Measurements from ENCODE around the gene GRAMD1C. TPM values are rescaled to one million over a fixed set of nuclear protein-coding genes. Genes with fewer than 3 reads are reported as not detected.

Gene GRAMD1C
- 1 to 10 TPM; 1.6 to 5.1 TPM for total RNA-seq
- polyA plus RNA-seq (2013, experiment 1 of 2) = 2.7 TPM
- polyA plus RNA-seq (2013, experiment 2 of 2) = 3.5 TPM
- long read RNA-seq, experiment 1, partial matches to known transcripts = 0 of 1 reads
- long read RNA-seq, experiment 1, other reads (novel, unspliced or antisense) = 1 of 1 reads
- long read RNA-seq, experiment 2, full-length matches to known transcripts = 7 of 12 reads
- long read RNA-seq, experiment 2, partial matches to known transcripts = 0 of 12 reads
- long read RNA-seq, experiment 2, other reads (novel, unspliced or antisense) = 5 of 12 reads
- long read RNA-seq, experiment 3, full-length matches to known transcripts = 1 of 3 reads
- long read RNA-seq, experiment 3, partial matches to known transcripts = 0 of 3 reads
- long read RNA-seq, experiment 3, other reads (novel, unspliced or antisense) = 2 of 3 reads
- long read RNA-seq, experiment 4, partial matches to known transcripts = 3 of 3 reads
- long read RNA-seq, experiment 4, other reads (novel, unspliced or antisense) = 0 of 3 reads

- H3K4me3 Mint-ChIP-seq = peak within 1 kb of the TSS; percentile 68
- Histone ChIP-seq H3K4me3 (ENCODE audit: low read length) (peak within 1 kb of the TSS; percentile 81), H3K4me1 (ENCODE audit: control insufficient read depth, insufficient read depth, low read length) (no peaks in the 10 kb centered on the region), H3K9me3 (ENCODE audit: control insufficient read depth, low read length) (no peaks in the 10 kb centered on the region), H3K27ac (ENCODE audit: low read depth, low read length) (no peak within 1 kb of the TSS), H3K9ac (ENCODE audit: extremely low read depth, low read length, poor library complexity, severe bottlenecking) (peak within 1 kb of the TSS; percentile 58), H3K27me3 (ENCODE audit: control insufficient read depth, insufficient read depth, low read length, poor library complexity, severe bottlenecking) (no peaks in the 10 kb centered on the region), H3K36me3 (ENCODE audit: control insufficient read depth, insufficient read depth, low read length) (no peaks in the 10 kb centered on the region)
- peak; percentile 95 for DNase-seq
- H3K27me3 Mint-ChIP-seq (ENCODE audit: insufficient read depth) = peaks cover 11% of the 10 kb centered on the region
- H3K27ac Mint-ChIP-seq = peak within 1 kb of the TSS; percentile 50
- H3K4me1 Mint-ChIP-seq = peaks cover 8% of the 10 kb centered on the region
- TF ChIP-seq CTCF (conservative IDR thresholded peaks at IDR 0.05) = peak; percentile 92
- H3K9me3 Mint-ChIP-seq = no peaks in the 10 kb centered on the region
- 0 to 1% methylated on average over 16 to 48 of the region's 48 CpGs for WGBS, 2 experiments (ENCODE audit: insufficient coverage in 1 of 2, insufficient read length in 1 of 2)
- no peaks in the 10 kb centered on the region for H3K36me3 Mint-ChIP-seq (ENCODE audit: low read depth)
Measured at GRCh38 chr3:113838631-113839209, at the start of gene GRAMD1C. TSS of gene GRAMD1C (plus strand) at chr3:113838788. CDS start at chr3:113838910, 122 bp downstream.

GRCh38 chr3:113791381-113791780 lies 47.2 kb upstream of the GRAMD1C start:
- Histone ChIP-seq H3K4me3 (ENCODE audit: low read length) (no peak overlapping the region), H3K9ac (ENCODE audit: extremely low read depth, low read length, poor library complexity, severe bottlenecking) (no peak overlapping the region), H3K27me3 (ENCODE audit: control insufficient read depth, insufficient read depth, low read length, poor library complexity, severe bottlenecking) (no peaks in the 10 kb centered on the region), H3K27ac (ENCODE audit: low read depth, low read length) (no peak overlapping the region), H3K9me3 (ENCODE audit: control insufficient read depth, low read length) (no peaks in the 10 kb centered on the region), H3K4me1 (ENCODE audit: control insufficient read depth, insufficient read depth, low read length) (no peaks in the 10 kb centered on the region), H3K36me3 (ENCODE audit: control insufficient read depth, insufficient read depth, low read length) (peaks cover 9% of the 10 kb centered on the region)
- H3K27me3 Mint-ChIP-seq (ENCODE audit: insufficient read depth) = no peaks in the 10 kb centered on the region
- no peak for DNase-seq
- H3K4me3 Mint-ChIP-seq = no peak overlapping the region
- no peaks in the 10 kb centered on the region for H3K9me3 Mint-ChIP-seq
- TF ChIP-seq CTCF (conservative IDR thresholded peaks at IDR 0.05) = no peak
- H3K36me3 Mint-ChIP-seq (ENCODE audit: low read depth) = peaks cover 22% of the 10 kb centered on the region
- H3K27ac Mint-ChIP-seq = no peak overlapping the region
- H3K4me1 Mint-ChIP-seq = no peaks in the 10 kb centered on the region

DNA sequence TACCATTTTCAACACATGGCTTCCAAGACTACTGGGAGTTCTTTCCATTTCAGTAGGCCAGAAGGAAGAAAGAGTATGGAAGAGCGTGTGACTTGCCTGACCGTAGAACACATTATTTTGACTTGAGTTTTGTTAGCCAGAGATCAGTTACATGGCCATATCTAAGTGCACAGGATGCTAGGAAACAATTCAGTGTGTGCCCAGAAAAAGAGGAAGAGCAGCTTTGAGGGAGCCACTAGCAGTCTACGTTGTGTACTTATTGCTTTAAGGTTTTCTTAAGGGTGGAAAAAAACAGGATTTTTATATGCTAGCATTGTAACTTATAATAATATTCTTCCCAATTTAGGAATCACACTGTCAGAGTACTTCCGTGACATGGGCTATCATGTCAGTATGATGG lies 44.1 kb upstream of the GRAMD1C start:
- no peak overlapping the region for H3K27ac ChIP-seq (ENCODE audit: low read depth, low read length)
- peaks cover 23% of the 10 kb centered on the region for H3K36me3 Mint-ChIP-seq (ENCODE audit: low read depth)
- H3K9ac ChIP-seq (ENCODE audit: extremely low read depth, low read length, poor library complexity, severe bottlenecking) = no peak overlapping the region
- H3K27ac Mint-ChIP-seq = no peak overlapping the region
- H3K4me3 ChIP-seq (ENCODE audit: low read length) = no peak overlapping the region
- no peaks in the 10 kb centered on the region for H3K4me1 Mint-ChIP-seq
- WGBS, 2 experiments (ENCODE audit: insufficient coverage in 1 of 2, insufficient read length in 1 of 2) = 94% methylated on average over 3 to 4 of the region's 4 CpGs
- H3K36me3 ChIP-seq (ENCODE audit: control insufficient read depth, insufficient read depth, low read length) = peaks cover 26% of the 10 kb centered on the region
- no peaks in the 10 kb centered on the region for H3K9me3 Mint-ChIP-seq
- H3K4me3 Mint-ChIP-seq = no peak overlapping the region
- DNase-seq = no peak
- H3K4me1 ChIP-seq (ENCODE audit: control insufficient read depth, insufficient read depth, low read length) = no peaks in the 10 kb centered on the region
- H3K27me3 ChIP-seq (ENCODE audit: control insufficient read depth, insufficient read depth, low read length, poor library complexity, severe bottlenecking) = no peaks in the 10 kb centered on the region
- no peak for TF ChIP-seq CTCF (conservative IDR thresholded peaks at IDR 0.05)
- H3K9me3 ChIP-seq (ENCODE audit: control insufficient read depth, low read length) = no peaks in the 10 kb centered on the region
- H3K27me3 Mint-ChIP-seq (ENCODE audit: insufficient read depth) = no peaks in the 10 kb centered on the region

Data from endodermal cell (in vitro differentiated cells).